GM12878 (cell line): ENCODE measurements around the gene TNP2. TPM values are rescaled to one million over a fixed set of nuclear protein-coding genes. Genes with fewer than 3 reads are reported as not detected.

ENCODE experiments used
- BCL11A ChIP-seq: IDR thresholded peaks from 2 replicates; pipeline ENCODE4 v1.6.1; 2011; ENCODE audit warnings: low read depth, low read length
- CBX5 ChIP-seq: sonication (generic); IDR thresholded peaks from 2 replicates; pipeline ENCODE4 v1.6.1; 2016; ENCODE audit warnings: low read depth, moderate library complexity, mild to moderate bottlenecking, inconsistent platforms
- CREB1 ChIP-seq: IDR thresholded peaks from 2 replicates; pipeline ENCODE4 v1.6.1; 2012; ENCODE audit warnings: low read depth, mild to moderate bottlenecking, inconsistent platforms
- ETV6 ChIP-seq, 2 experiments: fragments of 450-650 bp in 1 of 2; IDR thresholded peaks in 1 of 2; conservative IDR thresholded peaks in 1 of 2; 2 replicates each; pipeline ENCODE4 v1.6.1; 2014; ENCODE audit warnings: antibody characterized with exemption in 1 of 2, borderline replicate concordance in 1 of 2, low read depth in 1 of 2, mild to moderate bottlenecking in 1 of 2, moderate library complexity in 1 of 2
- IRF5 ChIP-seq: fragments of 450-650 bp; IDR thresholded peaks from 2 replicates; pipeline ENCODE4 v1.6.1; 2017; ENCODE audit warnings: borderline replicate concordance
- MLLT1 ChIP-seq: fragments of 450-650 bp; IDR thresholded peaks from 2 replicates; pipeline ENCODE4 v1.6.1; 2016; ENCODE audit warnings: mild to moderate bottlenecking
- NBN ChIP-seq: fragments of 450-650 bp; IDR thresholded peaks from 2 replicates; pipeline ENCODE4 v1.6.1; 2016
- NFXL1 ChIP-seq: fragments of 450-650 bp; IDR thresholded peaks from 2 replicates; pipeline ENCODE4 v1.6.1; 2017; ENCODE audit warnings: antibody characterized with exemption, mild to moderate bottlenecking, borderline replicate concordance
- NFYB ChIP-seq: IDR thresholded peaks from 2 replicates; pipeline ENCODE4 v1.6.1; 2011; ENCODE audit warnings: low read depth, mild to moderate bottlenecking, low read length, improper control_type of control experiment, moderate library complexity; ENCODE audit not compliant: insufficient read depth
- RUNX3 ChIP-seq: IDR thresholded peaks from 2 replicates; pipeline ENCODE4 v1.6.1; 2012; ENCODE audit warnings: low read length, inconsistent platforms
- STAT1 ChIP-seq: fragments of 450-650 bp; conservative IDR thresholded peaks from 2 replicates; pipeline ENCODE4 v1.6.1; 2014; ENCODE audit warnings: antibody characterized with exemption, mild to moderate bottlenecking
- STAT3 ChIP-seq: IDR thresholded peaks from 2 replicates; pipeline ENCODE4 v1.6.1; 2011; ENCODE audit warnings: low read depth, low read length, improper control_type of control experiment
- ZBED1 ChIP-seq: IDR thresholded peaks from 2 replicates; pipeline ENCODE4 v1.6.1; 2016; ENCODE audit warnings: borderline replicate concordance
- polyA plus RNA-seq, 11 experiments: library from polyadenylated mRNA; depleted of rRNA in 4 of 11; unstranded in 6 of 11; stranded (reverse) in 5 of 11; fragments of >200 nt; fragmentation: Nextera tagmentation in 4 of 11; fragmentation: Illumina TruSeq in 1 of 11; extraction: Ambion mirVana in 4 of 11; extraction: Trizol in 1 of 11; gene quantifications; 1 replicate in 1 of 11; 2 replicates in 10 of 11; pipeline versions ENCODE4 v1.2.1 to v1.2.3, GENCODE V29; 2011 to 2016; ENCODE audit warnings: inconsistent platforms in 2 of 11, missing spikeins in 2 of 11, low read depth in 1 of 11
- total RNA-seq, 4 experiments: library from RNA; depleted of rRNA in 3 of 4; stranded (reverse); fragments of >200 nt in 3 of 4; fragmentation: Illumina TruSeq in 1 of 4; extraction: Trizol in 1 of 4; gene quantifications; 2 replicates each; pipeline versions ENCODE4 v1.2.1 to v1.2.3, GENCODE V29; 2013 to 2021
- TF ChIP-seq, protein P1 (sequence below): IDR thresholded peaks from 2 replicates; pipeline ENCODE4 v1.6.1; 2012; ENCODE audit warnings: low read depth, low read length, improper control_type of control experiment
- TF ChIP-seq, protein P2 (sequence below): fragments of 450-650 bp; IDR thresholded peaks from 2 replicates; pipeline ENCODE4 v1.6.1; 2016; ENCODE audit warnings: mild to moderate bottlenecking
- TF ChIP-seq, protein P3 (sequence below): fragments of 450-650 bp; IDR thresholded peaks from 2 replicates; pipeline ENCODE4 v1.6.1; 2017; ENCODE audit warnings: mild to moderate bottlenecking
- TF ChIP-seq, protein P4 (sequence below): fragments of 450-650 bp; conservative IDR thresholded peaks from 2 replicates; pipeline ENCODE4 v1.6.1; 2017; ENCODE audit warnings: mild to moderate bottlenecking, moderate library complexity
- TF ChIP-seq, protein P5 (sequence below): fragments of 450-650 bp; IDR thresholded peaks from 2 replicates; pipeline ENCODE4 v1.6.1; 2014; ENCODE audit warnings: mild to moderate bottlenecking

Gene TNP2
- total and polyA plus RNA-seq, 10 of the 15 experiments (the other 5 are each of a cell fraction or from before 2014, with no cell fraction given), result not detected

DNA sequence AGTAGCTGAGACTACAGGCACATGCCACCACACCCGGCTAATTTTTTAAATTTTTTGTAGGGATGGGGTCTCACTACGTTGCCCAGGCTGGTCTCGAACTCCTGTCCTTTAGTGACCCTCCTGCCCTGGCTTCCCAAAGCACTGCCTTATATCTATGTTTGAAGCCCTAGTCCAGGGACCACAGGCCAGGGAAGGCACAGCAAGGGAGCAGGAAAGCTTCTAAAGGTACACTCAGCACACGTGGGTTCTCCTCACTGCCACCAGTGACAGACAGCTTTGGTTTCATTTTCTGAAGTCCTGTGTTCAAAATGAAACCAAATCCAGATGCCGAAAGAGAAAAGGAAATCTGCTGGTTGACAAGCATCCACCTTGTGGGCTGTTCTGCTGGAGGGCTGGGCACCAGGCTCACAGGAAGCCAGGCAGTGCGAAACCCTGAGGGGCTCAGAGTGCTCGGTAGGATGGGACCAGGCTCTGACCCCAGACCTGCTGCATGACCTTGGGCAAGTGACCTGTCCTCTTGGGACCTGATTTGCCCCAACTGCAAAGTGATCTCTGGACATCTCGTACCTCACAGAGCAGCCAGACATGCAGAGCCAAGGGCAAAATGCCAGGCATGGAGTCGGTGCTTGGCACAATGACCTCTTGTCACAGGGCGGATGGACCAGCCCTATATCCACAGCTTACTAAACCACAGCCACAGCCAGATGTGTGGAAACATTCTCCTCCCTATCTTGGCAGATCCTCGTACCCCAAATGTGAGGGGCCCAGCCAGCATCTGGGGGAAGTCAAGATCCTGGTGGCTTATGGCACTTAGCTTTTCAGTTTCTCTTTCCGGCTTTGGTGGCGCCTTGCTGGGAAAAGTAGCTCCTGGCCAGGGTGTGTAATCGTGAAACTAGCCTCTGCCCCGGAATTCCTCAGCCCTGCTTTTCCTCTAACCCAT lies 10.3 kb downstream of the TNP2 start (continued):
- TF ChIP-seq IRF5 (no peak), MLLT1 (peak; percentile 19; the same call in 1 of the 2 replicates), NFXL1 (no peak), NBN (0 out of 2 replicates have a peak, but pooled peaks have one; percentile 58), BCL11A (no peak), CBX5 (no peak), RUNX3 (no peak), NFYB (no peak), ZBED1 (no peak), STAT1 (0 out of 2 replicates have a peak, but pooled peaks have one; percentile 37), STAT3 (no peak), ETV6 (conservative IDR thresholded peaks at IDR 0.05 in 1 of 2, IDR thresholded peaks at IDR 0.05 in 1 of 2; ENCODE audit: borderline replicate concordance in 1 of 2, low read depth in 1 of 2) (peak in 1 of 2 experiments; percentile 32; a peak in 1 of 4 replicates), CREB1 (no peak)
- TF ChIP-seq, protein P1, sequence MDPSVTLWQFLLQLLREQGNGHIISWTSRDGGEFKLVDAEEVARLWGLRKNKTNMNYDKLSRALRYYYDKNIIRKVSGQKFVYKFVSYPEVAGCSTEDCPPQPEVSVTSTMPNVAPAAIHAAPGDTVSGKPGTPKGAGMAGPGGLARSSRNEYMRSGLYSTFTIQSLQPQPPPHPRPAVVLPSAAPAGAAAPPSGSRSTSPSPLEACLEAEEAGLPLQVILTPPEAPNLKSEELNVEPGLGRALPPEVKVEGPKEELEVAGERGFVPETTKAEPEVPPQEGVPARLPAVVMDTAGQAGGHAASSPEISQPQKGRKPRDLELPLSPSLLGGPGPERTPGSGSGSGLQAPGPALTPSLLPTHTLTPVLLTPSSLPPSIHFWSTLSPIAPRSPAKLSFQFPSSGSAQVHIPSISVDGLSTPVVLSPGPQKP, result no peak
- TF ChIP-seq, protein P2, sequence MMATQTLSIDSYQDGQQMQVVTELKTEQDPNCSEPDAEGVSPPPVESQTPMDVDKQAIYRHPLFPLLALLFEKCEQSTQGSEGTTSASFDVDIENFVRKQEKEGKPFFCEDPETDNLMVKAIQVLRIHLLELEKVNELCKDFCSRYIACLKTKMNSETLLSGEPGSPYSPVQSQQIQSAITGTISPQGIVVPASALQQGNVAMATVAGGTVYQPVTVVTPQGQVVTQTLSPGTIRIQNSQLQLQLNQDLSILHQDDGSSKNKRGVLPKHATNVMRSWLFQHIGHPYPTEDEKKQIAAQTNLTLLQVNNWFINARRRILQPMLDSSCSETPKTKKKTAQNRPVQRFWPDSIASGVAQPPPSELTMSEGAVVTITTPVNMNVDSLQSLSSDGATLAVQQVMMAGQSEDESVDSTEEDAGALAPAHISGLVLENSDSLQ, result peak; percentile 95
- TF ChIP-seq, protein P3, sequence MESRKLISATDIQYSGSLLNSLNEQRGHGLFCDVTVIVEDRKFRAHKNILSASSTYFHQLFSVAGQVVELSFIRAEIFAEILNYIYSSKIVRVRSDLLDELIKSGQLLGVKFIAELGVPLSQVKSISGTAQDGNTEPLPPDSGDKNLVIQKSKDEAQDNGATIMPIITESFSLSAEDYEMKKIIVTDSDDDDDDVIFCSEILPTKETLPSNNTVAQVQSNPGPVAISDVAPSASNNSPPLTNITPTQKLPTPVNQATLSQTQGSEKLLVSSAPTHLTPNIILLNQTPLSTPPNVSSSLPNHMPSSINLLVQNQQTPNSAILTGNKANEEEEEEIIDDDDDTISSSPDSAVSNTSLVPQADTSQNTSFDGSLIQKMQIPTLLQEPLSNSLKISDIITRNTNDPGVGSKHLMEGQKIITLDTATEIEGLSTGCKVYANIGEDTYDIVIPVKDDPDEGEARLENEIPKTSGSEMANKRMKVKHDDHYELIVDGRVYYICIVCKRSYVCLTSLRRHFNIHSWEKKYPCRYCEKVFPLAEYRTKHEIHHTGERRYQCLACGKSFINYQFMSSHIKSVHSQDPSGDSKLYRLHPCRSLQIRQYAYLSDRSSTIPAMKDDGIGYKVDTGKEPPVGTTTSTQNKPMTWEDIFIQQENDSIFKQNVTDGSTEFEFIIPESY, result no peak
- TF ChIP-seq, protein P4, sequence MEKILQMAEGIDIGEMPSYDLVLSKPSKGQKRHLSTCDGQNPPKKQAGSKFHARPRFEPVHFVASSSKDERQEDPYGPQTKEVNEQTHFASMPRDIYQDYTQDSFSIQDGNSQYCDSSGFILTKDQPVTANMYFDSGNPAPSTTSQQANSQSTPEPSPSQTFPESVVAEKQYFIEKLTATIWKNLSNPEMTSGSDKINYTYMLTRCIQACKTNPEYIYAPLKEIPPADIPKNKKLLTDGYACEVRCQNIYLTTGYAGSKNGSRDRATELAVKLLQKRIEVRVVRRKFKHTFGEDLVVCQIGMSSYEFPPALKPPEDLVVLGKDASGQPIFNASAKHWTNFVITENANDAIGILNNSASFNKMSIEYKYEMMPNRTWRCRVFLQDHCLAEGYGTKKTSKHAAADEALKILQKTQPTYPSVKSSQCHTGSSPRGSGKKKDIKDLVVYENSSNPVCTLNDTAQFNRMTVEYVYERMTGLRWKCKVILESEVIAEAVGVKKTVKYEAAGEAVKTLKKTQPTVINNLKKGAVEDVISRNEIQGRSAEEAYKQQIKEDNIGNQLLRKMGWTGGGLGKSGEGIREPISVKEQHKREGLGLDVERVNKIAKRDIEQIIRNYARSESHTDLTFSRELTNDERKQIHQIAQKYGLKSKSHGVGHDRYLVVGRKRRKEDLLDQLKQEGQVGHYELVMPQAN, result no peak; the same call in 1 of the 2 replicates
- TF ChIP-seq, protein P5, sequence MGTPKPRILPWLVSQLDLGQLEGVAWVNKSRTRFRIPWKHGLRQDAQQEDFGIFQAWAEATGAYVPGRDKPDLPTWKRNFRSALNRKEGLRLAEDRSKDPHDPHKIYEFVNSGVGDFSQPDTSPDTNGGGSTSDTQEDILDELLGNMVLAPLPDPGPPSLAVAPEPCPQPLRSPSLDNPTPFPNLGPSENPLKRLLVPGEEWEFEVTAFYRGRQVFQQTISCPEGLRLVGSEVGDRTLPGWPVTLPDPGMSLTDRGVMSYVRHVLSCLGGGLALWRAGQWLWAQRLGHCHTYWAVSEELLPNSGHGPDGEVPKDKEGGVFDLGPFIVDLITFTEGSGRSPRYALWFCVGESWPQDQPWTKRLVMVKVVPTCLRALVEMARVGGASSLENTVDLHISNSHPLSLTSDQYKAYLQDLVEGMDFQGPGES, result no peak
